Testis (tissue), 5 donors: ENCODE results near the gene VPS29. TPM values are rescaled to one million over a fixed set of nuclear protein-coding genes. Genes with fewer than 3 reads are reported as not detected.
A peak's percentile ranks its signal among the peaks of the same experiment; 100 is the strongest.

ENCODE experiments used
- DNase-seq: peaks from one replicate; pipeline ENCODE4 v3.0.0-alpha.2; 2019
- H3K27ac ChIP-seq, 2 donors: fragments of 200-600 bp; sonication (generic); one replicate each; pipeline ENCODE4 v1.5.1; 2019
- H3K27me3 ChIP-seq: fragments of 200-600 bp; sonication (generic); one replicate; pipeline ENCODE4 v1.5.1; 2019
- H3K36me3 ChIP-seq: fragments of 200-600 bp; sonication (generic); one replicate; pipeline ENCODE4 v1.5.1; 2017; ENCODE audit warnings: low read depth; ENCODE audit errors: missing control alignments
- H3K4me1 ChIP-seq: fragments of 200-600 bp; sonication (generic); one replicate; pipeline ENCODE4 v1.5.1; 2019
- H3K4me3 ChIP-seq, 2 donors: fragments of 200-600 bp; sonication (generic); one replicate each; pipeline ENCODE4 v1.5.1; 2017 to 2019
- H3K9me3 ChIP-seq: fragments of 200-600 bp; sonication (generic); one replicate; pipeline ENCODE4 v1.5.1; 2017
- CTCF ChIP-seq, 3 experiments: fragments of 450-650 bp in 2 of 3; fragments of 200-600 bp in 1 of 3; sonication (generic) in 1 of 3; IDR thresholded peaks; one replicate each; pipeline ENCODE4 v1.5.1; 2016 to 2019; ENCODE audit warnings: antibody characterized with exemption in 3 of 3, mild to moderate bottlenecking in 2 of 3, moderate library complexity in 1 of 3
- POLR2A ChIP-seq: fragments of 450-650 bp; IDR thresholded peaks from one replicate; pipeline ENCODE4 v1.6.1; 2017; ENCODE audit warnings: antibody characterized with exemption, mild to moderate bottlenecking, moderate library complexity
- WGBS, 2 donors: methylation state at CpG; one replicate each; pipeline ENCODE4 v1.1.5; 2018; 5-methylcytosine and 5-hydroxymethylcytosine counted together
- intact Hi-C: fragments of 100-400 bp; cut with DNase I; formaldehyde crosslinking; loops from one replicate; pipeline ENCODE4 v1.15.1; 2023; ENCODE audit warnings: low total_unique reads
- long read RNA-seq, 2 donors: transcript quantifications; one replicate each; lab custom pipeline, GENCODE V29; 2026
- polyA plus RNA-seq: library from polyadenylated mRNA; stranded (reverse); fragments of 350-450 nt; fragmentation: Illumina TruSeq; extraction: RNeasy Lipid Tissue Mini Kit (QIAGEN cat#74804); gene quantifications from one replicate; pipeline ENCODE4 v1.2.3, GENCODE V29; 2014; ENCODE audit warnings: low read depth, low replicate concordance; ENCODE audit not compliant: insufficient read depth
- total RNA-seq, 2 donors: library from RNA; depleted of rRNA; stranded (reverse); fragments of >200 nt; gene quantifications; one replicate each; pipeline ENCODE4 v1.2.3, GENCODE V29; 2016

Gene VPS29
- total RNA-seq, result 10 to 100 TPM; 66.3 to 74.5 TPM
- polyA plus RNA-seq, result 81.9 TPM
- long read RNA-seq, donor 1, transcript VPS29-206 (4 exons, 1,523 nt), result major isoform, 41 of 97 reads
- long read RNA-seq, donor 1, partial matches to known transcripts, result 20 of 97 reads
- long read RNA-seq, donor 1, other reads (novel, unspliced or antisense), result 31 of 97 reads
- long read RNA-seq, donor 2, transcript VPS29-206 (4 exons, 1,523 nt), result major isoform, 35 of 68 reads
- long read RNA-seq, donor 2, partial matches to known transcripts, result 9 of 68 reads
- long read RNA-seq, donor 2, other reads (novel, unspliced or antisense), result 20 of 68 reads

GRCh38 chr12:110501752-110502738 lies at the start of gene VPS29, which contains the start of gene RAD9B:
VPS29 (minus strand) TSS chr12:110502111; CDS start chr12:110502051, 60 bp downstream.
RAD9B (plus strand) TSS chr12:110502331; CDS start chr12:110502338, 7 bp downstream.
- no peaks in the 10 kb centered on the region for H3K27me3 ChIP-seq
- no peaks in the 10 kb centered on the region for H3K9me3 ChIP-seq
- peak within 1 kb of the TSS; percentile 76 to 85 for H3K27ac ChIP-seq
- DNase-seq, result peak; percentile 99
- no peaks in the 10 kb centered on the region for H3K4me1 ChIP-seq
- H3K36me3 ChIP-seq, result no peaks in the 10 kb centered on the region
- intact Hi-C loops, result no loop called here
- H3K4me3 ChIP-seq, result peak within 1 kb of the TSS; percentile 86 to 90
- TF ChIP-seq POLR2A, result peak; percentile 42
- TF ChIP-seq CTCF (IDR thresholded peaks at IDR 0.05), result peak in 1 of 3 experiments; percentile 4
- WGBS, 2 donors, result 6 to 7% methylated on average over 53 to 61 of the region's 61 CpGs

GRCh38 chr12:110550981-110551380 lies 49.1 kb upstream of the VPS29 start:
- intact Hi-C loops, result no loop called here
- Histone ChIP-seq H3K27me3 (no peaks in the 10 kb centered on the region), H3K4me3 (no peak overlapping the region), H3K4me1 (peaks cover 10% of the 10 kb centered on the region), H3K9me3 (no peaks in the 10 kb centered on the region), H3K27ac (no peak overlapping the region), H3K36me3 (no peaks in the 10 kb centered on the region)
- WGBS, 2 donors, result 74 to 81% methylated on average over 4 of the region's 4 CpGs
- no peak for TF ChIP-seq CTCF (IDR thresholded peaks at IDR 0.05)
- no peak for TF ChIP-seq POLR2A
- DNase-seq, result no peak

- no peaks in the 10 kb centered on the region for H3K9me3 ChIP-seq
- no peaks in the 10 kb centered on the region for H3K36me3 ChIP-seq
- no peak for DNase-seq
- no peaks in the 10 kb centered on the region for H3K27me3 ChIP-seq
- H3K27ac ChIP-seq, result no peak overlapping the region
- TF ChIP-seq POLR2A (no peak), CTCF (IDR thresholded peaks at IDR 0.05) (no peak)
- H3K4me3 ChIP-seq, result no peak overlapping the region
- H3K4me1 ChIP-seq, result peaks cover 8% of the 10 kb centered on the region
- WGBS, 2 donors, result 64 to 78% methylated on average over 2 of the region's 2 CpGs
- intact Hi-C loops, result no loop called here
Observed at GRCh38 chr12:110549716-110550115, 47.8 kb upstream of the VPS29 start.

- H3K4me1 ChIP-seq, result peaks cover 17% of the 10 kb centered on the region
- DNase-seq, result no peak
- H3K4me3 ChIP-seq, result no peak overlapping the region
- 83 to 85% methylated on average over 7 of the region's 7 CpGs for WGBS, 2 donors
- no peaks in the 10 kb centered on the region for H3K27me3 ChIP-seq
- no peaks in the 10 kb centered on the region for H3K36me3 ChIP-seq
- H3K27ac ChIP-seq, result no peak overlapping the region
- no peaks in the 10 kb centered on the region for H3K9me3 ChIP-seq
- intact Hi-C loops, result no loop called here
- TF ChIP-seq POLR2A (no peak), CTCF (IDR thresholded peaks at IDR 0.05) (no peak)
Observed at GRCh38 chr12:110548678-110549077, 46.8 kb upstream of the VPS29 start.
